ENCODE data around the gene SCYGR6. TPM values are rescaled to one million over a fixed set of nuclear protein-coding genes. Genes with fewer than 3 reads are reported as not detected.

The SCYGR6 gene
- total RNA-seq, 2 donors from 2014 or later: not detected

- peaks cover 18% of the 10 kb centered on the region for H3K27me3 ChIP-seq (ENCODE audit: control insufficient read depth, insufficient read depth, low read length, poor library complexity, severe bottlenecking)
- H3K4me1 Mint-ChIP-seq: peaks cover 7% of the 10 kb centered on the region
- TF ChIP-seq CTCF (conservative IDR thresholded peaks at IDR 0.05): no peak
- H3K36me3 Mint-ChIP-seq (ENCODE audit: low read depth): no peaks in the 10 kb centered on the region
- H3K4me1 ChIP-seq (ENCODE audit: control insufficient read depth, insufficient read depth, low read length): no peaks in the 10 kb centered on the region
- H3K4me3 ChIP-seq (ENCODE audit: low read length): no peak overlapping the region
- no peak overlapping the region for H3K4me3 Mint-ChIP-seq
- H3K27ac ChIP-seq (ENCODE audit: low read depth, low read length): no peak overlapping the region
- no peaks in the 10 kb centered on the region for H3K9me3 ChIP-seq (ENCODE audit: control insufficient read depth, low read length)
- H3K27ac Mint-ChIP-seq: no peak overlapping the region
- whole genome bisulfite sequencing, 2 experiments (ENCODE audit: insufficient coverage in 1 of 2, insufficient read length in 1 of 2): 91 to 100% methylated on average over 3 to 4 of the region's 4 CpGs
- no peaks in the 10 kb centered on the region for H3K36me3 ChIP-seq (ENCODE audit: control insufficient read depth, insufficient read depth, low read length)
- H3K9ac ChIP-seq (ENCODE audit: extremely low read depth, low read length, poor library complexity, severe bottlenecking): no peak overlapping the region
- no peak for DNase-seq
- peaks cover 22% of the 10 kb centered on the region for H3K27me3 Mint-ChIP-seq (ENCODE audit: insufficient read depth)
- no peaks in the 10 kb centered on the region for H3K9me3 Mint-ChIP-seq
These were observed 4.9 kb downstream of the SCYGR6 start for GRCh38 chr2:227719641-227720040.

- DNase-seq: peak; percentile 95
- H3K27ac Mint-ChIP-seq: no peak within 1 kb of the TSS
- no peaks in the 10 kb centered on the region for H3K36me3 Mint-ChIP-seq (ENCODE audit: low read depth)
- Histone ChIP-seq H3K9me3 (ENCODE audit: control insufficient read depth, low read length) (no peaks in the 10 kb centered on the region), H3K27me3 (ENCODE audit: control insufficient read depth, insufficient read depth, low read length, poor library complexity, severe bottlenecking) (peaks cover 18% of the 10 kb centered on the region), H3K36me3 (ENCODE audit: control insufficient read depth, insufficient read depth, low read length) (no peaks in the 10 kb centered on the region), H3K4me3 (ENCODE audit: low read length) (peak within 1 kb of the TSS; percentile 77), H3K9ac (ENCODE audit: extremely low read depth, low read length, poor library complexity, severe bottlenecking) (no peak within 1 kb of the TSS), H3K4me1 (ENCODE audit: control insufficient read depth, insufficient read depth, low read length) (no peaks in the 10 kb centered on the region), H3K27ac (ENCODE audit: low read depth, low read length) (no peak within 1 kb of the TSS)
- H3K9me3 Mint-ChIP-seq: no peaks in the 10 kb centered on the region
- H3K27me3 Mint-ChIP-seq (ENCODE audit: insufficient read depth): peaks cover 22% of the 10 kb centered on the region
- peak within 1 kb of the TSS; percentile 64 for H3K4me3 Mint-ChIP-seq
- 11 to 13% methylated on average over 16 to 35 of the region's 35 CpGs for WGBS, 2 experiments (ENCODE audit: insufficient coverage in 1 of 2, insufficient read length in 1 of 2)
- H3K4me1 Mint-ChIP-seq: peaks cover 7% of the 10 kb centered on the region
- TF ChIP-seq CTCF (conservative IDR thresholded peaks at IDR 0.05): no peak
These were observed 6.6 kb downstream of the SCYGR6 start, which contains the start of gene SLC19A3 for GRCh38 chr2:227717687-227718567. SLC19A3 (minus strand) TSS chr2:227718028; CDS start chr2:227702318, 15,710 bp downstream.

- no peaks in the 10 kb centered on the region for H3K36me3 Mint-ChIP-seq (ENCODE audit: low read depth)
- no peaks in the 10 kb centered on the region for H3K4me1 ChIP-seq (ENCODE audit: control insufficient read depth, insufficient read depth, low read length)
- H3K4me3 Mint-ChIP-seq: no peak overlapping the region
- H3K27me3 ChIP-seq (ENCODE audit: control insufficient read depth, insufficient read depth, low read length, poor library complexity, severe bottlenecking): peaks cover 18% of the 10 kb centered on the region
- no peak overlapping the region for H3K27ac Mint-ChIP-seq
- H3K9me3 ChIP-seq (ENCODE audit: control insufficient read depth, low read length): no peaks in the 10 kb centered on the region
- no peaks in the 10 kb centered on the region for H3K36me3 ChIP-seq (ENCODE audit: control insufficient read depth, insufficient read depth, low read length)
- no peak overlapping the region for H3K9ac ChIP-seq (ENCODE audit: extremely low read depth, low read length, poor library complexity, severe bottlenecking)
- DNase-seq: no peak
- no peaks in the 10 kb centered on the region for H3K9me3 Mint-ChIP-seq
- H3K4me1 Mint-ChIP-seq: peaks cover 4% of the 10 kb centered on the region
- no peak for TF ChIP-seq CTCF (conservative IDR thresholded peaks at IDR 0.05)
- WGBS, 2 experiments (ENCODE audit: insufficient coverage in 1 of 2, insufficient read length in 1 of 2): 95% methylated on average over 2 of the region's 2 CpGs; no CpG with 5 or more reads in 1 of the 2 experiments
- H3K27ac ChIP-seq (ENCODE audit: low read depth, low read length): no peak overlapping the region
- no peak overlapping the region for H3K4me3 ChIP-seq (ENCODE audit: low read length)
- peaks cover 22% of the 10 kb centered on the region for H3K27me3 Mint-ChIP-seq (ENCODE audit: insufficient read depth)
These were observed 8.1 kb downstream of the SCYGR6 start for GRCh38 chr2:227716501-227716900.

Data from endodermal cell (in vitro differentiated cells).